IMR-90 (cell line): Measurements from ENCODE around the gene DCUN1D1. TPM values are rescaled to one million over a fixed set of nuclear protein-coding genes. Genes with fewer than 3 reads are reported as not detected.

ENCODE experiments used
- ATAC-seq: fragments of 200-7000 bp; cut with Tn5 transposase; 2 replicates; pipeline ENCODE4 v1.9.1; 2020; ENCODE audit warnings: low read depth, mild to moderate bottlenecking, moderate library complexity
- BruUV-seq: library from RNA; stranded (reverse); fragments of 400-500 nt; replicated peaks from 2 replicates; lab custom pipeline; 2021; lab: Mats Ljungman, UMichigan
- CTCF ChIA-PET: fragments of 300-600 bp; formaldehyde crosslinking; extraction: SDS; loops from one replicate; lab custom pipeline; 2021; ENCODE audit warnings: antibody characterized with exemption; lab: Yijun Ruan, JAX
- POLR2A ChIA-PET: fragments of 300-600 bp; sonication (Branson Sonifier 250); formaldehyde crosslinking; loops from one replicate; lab custom pipeline; 2022; ENCODE audit warnings: antibody characterized with exemption; ENCODE audit not compliant: unreplicated experiment; lab: Charles Lee
- DNase-seq: peaks from one replicate; pipeline ENCODE4 v3.0.0; 2013
- H2AFZ ChIP-seq: replicated peaks from 2 replicates; pipeline ENCODE3; 2013; ENCODE audit warnings: low read length, mild to moderate bottlenecking; ENCODE audit not compliant: poor library complexity
- H2AK5ac ChIP-seq: 2 replicates; pipeline ENCODE4 v1.6.1; 2013; ENCODE audit warnings: low read depth, low read length, inconsistent platforms
- H2AK9ac ChIP-seq: replicated peaks from 2 replicates; pipeline ENCODE3; 2013; ENCODE audit warnings: mild to moderate bottlenecking, low read depth, low read length, moderate library complexity; ENCODE audit not compliant: poor library complexity
- H2BK120ac ChIP-seq: 2 replicates; pipeline ENCODE4 v1.6.1; 2013; ENCODE audit warnings: low read depth, low read length, inconsistent platforms
- H2BK15ac ChIP-seq: 3 replicates; pipeline ENCODE4 v1.6.1; 2013; ENCODE audit warnings: low read depth, low read length, inconsistent platforms
- H2BK20ac ChIP-seq: 2 replicates; pipeline ENCODE4 v1.6.1; 2013; ENCODE audit warnings: low read depth, mild to moderate bottlenecking, inconsistent platforms, low read length, moderate library complexity
- H2BK5ac ChIP-seq: 2 replicates; pipeline ENCODE4 v1.6.1; 2013; ENCODE audit warnings: mild to moderate bottlenecking, low read depth, low read length, inconsistent platforms; ENCODE audit not compliant: poor library complexity, severe bottlenecking
- H3K14ac ChIP-seq: replicated peaks from 2 replicates; pipeline ENCODE4 v1.6.1; 2013; ENCODE audit warnings: low read depth, low read length, inconsistent platforms
- H3K18ac ChIP-seq: 2 replicates; pipeline ENCODE4 v1.6.1; 2013; ENCODE audit warnings: low read depth, low read length, control low read depth
- H3K23ac ChIP-seq: 2 replicates; pipeline ENCODE4 v1.6.1; 2013; ENCODE audit warnings: low read depth, low read length, inconsistent platforms
- H3K27ac ChIP-seq: 2 replicates; pipeline ENCODE4 v1.5.1; 2013; ENCODE audit warnings: mild to moderate bottlenecking, control low read depth, low read length; ENCODE audit not compliant: insufficient read depth
- H3K27me3 ChIP-seq: 2 replicates; pipeline ENCODE4 v1.6.1; 2013; ENCODE audit warnings: low read length; ENCODE audit not compliant: control insufficient read depth, insufficient read depth
- H3K36me3 ChIP-seq: 2 replicates; pipeline ENCODE4 v1.6.1; 2013; ENCODE audit warnings: low read length, mixed read lengths; ENCODE audit not compliant: control insufficient read depth, insufficient read depth
- H3K4ac ChIP-seq: 2 replicates; pipeline ENCODE4 v1.6.1; 2013; ENCODE audit warnings: low read depth, low read length, inconsistent platforms
- H3K4me1 ChIP-seq: 2 replicates; pipeline ENCODE4 v1.6.1; 2013; ENCODE audit warnings: low read length, mixed read lengths; ENCODE audit not compliant: control insufficient read depth, insufficient read depth
- H3K4me2 ChIP-seq: 2 replicates; pipeline ENCODE4 v1.6.1; 2013; ENCODE audit warnings: low read depth, mild to moderate bottlenecking, control low read depth, low read length, moderate library complexity
- H3K4me3 ChIP-seq: 2 replicates; pipeline ENCODE4 v1.5.1; 2013; ENCODE audit warnings: low read depth, mild to moderate bottlenecking, control low read depth, low read length, moderate library complexity; ENCODE audit not compliant: insufficient read depth
- H3K56ac ChIP-seq: 2 replicates; pipeline ENCODE4 v1.6.1; 2013; ENCODE audit warnings: low read length, inconsistent platforms; ENCODE audit not compliant: insufficient read depth; ENCODE audit errors: extremely low read depth
- H3K79me1 ChIP-seq, 2 experiments: 2 replicates each; pipeline ENCODE4 v1.6.1; 2013; ENCODE audit warnings: low read length in 2 of 2, inconsistent platforms in 1 of 2, low read depth in 1 of 2
- H3K9ac ChIP-seq: 2 replicates; pipeline ENCODE4 v1.6.1; 2013; ENCODE audit warnings: low read depth, low read length, control low read depth
- H3K9me1 ChIP-seq: 2 replicates; pipeline ENCODE4 v1.6.1; 2013; ENCODE audit warnings: low read length, inconsistent platforms; ENCODE audit not compliant: insufficient read depth
- H3K9me3 ChIP-seq: 2 replicates; pipeline ENCODE4 v1.6.1; 2013; ENCODE audit warnings: low read length; ENCODE audit not compliant: control insufficient read depth, insufficient read depth
- H4K20me1 ChIP-seq: 2 replicates; pipeline ENCODE4 v1.6.1; 2013; ENCODE audit warnings: low read length, inconsistent platforms; ENCODE audit not compliant: insufficient read depth
- H4K5ac ChIP-seq: 2 replicates; pipeline ENCODE4 v1.6.1; 2013; ENCODE audit warnings: mild to moderate bottlenecking, low read depth, low read length, control low read depth
- H4K8ac ChIP-seq, 2 experiments: 2 replicates each; pipeline ENCODE4 v1.6.1; 2013; ENCODE audit warnings: low read depth in 2 of 2, low read length in 2 of 2, control low read depth in 1 of 2, inconsistent platforms in 1 of 2
- H4K91ac ChIP-seq: 2 replicates; pipeline ENCODE4 v1.6.1; 2013; ENCODE audit warnings: low read depth, low read length, inconsistent platforms; ENCODE audit not compliant: insufficient read depth
- FOS ChIP-seq: fragments of 150-350 bp; IDR thresholded peaks from 2 replicates; pipeline ENCODE4 v1.6.1; 2016; ENCODE audit warnings: low read depth, low read length
- MAFK ChIP-seq: IDR thresholded peaks from 2 replicates; pipeline ENCODE4 v1.6.1; 2012; ENCODE audit warnings: low read depth, low read length, improper control_type of control experiment
- WGBS, 2 experiments: methylation state at CpG; one replicate each; pipeline versions ENCODE4 v1.1.5 to v1.1.7; 2013; ENCODE audit warnings: missing lambda C conversion rate in 2 of 2; ENCODE audit not compliant: insufficient read length in 1 of 2; ENCODE audit errors: extremely low coverage in 2 of 2; 5-methylcytosine and 5-hydroxymethylcytosine counted together
- dilution Hi-C: fragments of 300-500 bp; cut with HindIII; formaldehyde crosslinking; loops from one replicate; pipeline ENCODE4 v1.14.3; 2018; ENCODE audit warnings: low sequenced_read_pairs; ENCODE audit not compliant: unreplicated experiment
- in situ Hi-C: fragments of 300-500 bp; cut with MboI; formaldehyde crosslinking; loops from 3 replicates; pipeline ENCODE4 v1.14.3; 2019; ENCODE audit warnings: low sequenced_read_pairs, inconsistent platforms, mixed read lengths
- intact Hi-C: fragments of 100-400 bp; cut with micrococcal nuclease; formaldehyde crosslinking; loops from 2 replicates; pipeline ENCODE4 v1.10.0; 2022
- polyA plus RNA-seq, 3 experiments: library from polyadenylated mRNA; depleted of rRNA; stranded (reverse); fragments of >200 nt; gene quantifications; 2 replicates each; pipeline ENCODE4 v1.2.3, GENCODE V29; 2012; ENCODE audit warnings: low replicate concordance in 1 of 3
- total RNA-seq: library from RNA; depleted of rRNA; stranded (reverse); fragments of >200 nt; gene quantifications from 2 replicates; pipeline ENCODE4 v1.2.3, GENCODE V29; 2012

Gene DCUN1D1
- total and polyA plus RNA-seq, 2 of the 4 experiments (the other 2 are of a cell fraction) = 12.5 to 17.7 TPM

- H3K14ac ChIP-seq = no peak overlapping the region
- H2AK5ac ChIP-seq = no peak overlapping the region
- no TSS peak for BruUV-seq
- peaks cover 3% of the 10 kb centered on the region in 2 experiments; a peak in 2 of 4 replicates for H3K79me1 ChIP-seq
- ChIA-PET CTCF (no interaction called here), POLR2A (no interaction called here)
- H3K27me3 ChIP-seq = no peaks in the 10 kb centered on the region
- intact Hi-C loops (loop anchor here (5.0 kb wide), 2 partner anchors 121 to 186 kb away; partner anchors contain the start of gene MCCC1), dilution Hi-C loops (no loop called here), in situ Hi-C loops (loop anchor here (25.0 kb wide), 1 partner anchor 476 kb away; no protein-coding TSS in a partner anchor)
- no peak overlapping the region for H2BK5ac ChIP-seq
- WGBS, 2 experiments = 27% methylated on average over 2 of the region's 5 CpGs; no CpG with 5 or more reads in 1 of the 2 experiments
- H2BK20ac ChIP-seq = no peak overlapping the region
- H3K18ac ChIP-seq = peak overlapping the region; percentile 66
- H3K9ac ChIP-seq = no peak overlapping the region
- no peak overlapping the region for H2BK15ac ChIP-seq
- no peak overlapping the region for H2AFZ ChIP-seq
- H3K23ac ChIP-seq = no peak overlapping the region
- H3K4me3 ChIP-seq = no peak overlapping the region
- peaks cover 8% of the 10 kb centered on the region; the same call in 1 of the 2 replicates for H3K9me1 ChIP-seq
- DNase-seq (no peak), ATAC-seq (no peak)
- peak overlapping the region; percentile 44; the same call in 1 of the 2 replicates for H3K27ac ChIP-seq
- TF ChIP-seq MAFK (no peak), FOS (peak; percentile 18; the same call in 1 of the 2 replicates)
- 0 out of 2 replicates have a peak overlapping the region, but pooled peaks have one; percentile 20 for H3K4ac ChIP-seq
- 0 out of 2 replicates have a peak, but pooled peaks cover 1% of the 10 kb centered on the region for H3K36me3 ChIP-seq
- H4K8ac ChIP-seq = no peak overlapping the region
- H2BK120ac ChIP-seq = no peak overlapping the region
- no peak overlapping the region for H3K56ac ChIP-seq
- no peak overlapping the region; the same call in 1 of the 2 replicates for H3K4me2 ChIP-seq
- H3K4me1 ChIP-seq = peaks cover 16% of the 10 kb centered on the region
- peak overlapping the region; percentile 63 for H2AK9ac ChIP-seq
- H4K5ac ChIP-seq = no peak overlapping the region
- H4K91ac ChIP-seq = no peak overlapping the region
- no peaks in the 10 kb centered on the region for H3K9me3 ChIP-seq
- H4K20me1 ChIP-seq = peaks cover 4% of the 10 kb centered on the region; the same call in 1 of the 2 replicates
Measured at GRCh38 chr3:182911782-182912111, 68.6 kb downstream of the DCUN1D1 start.
